SK-N-SH (cell line): ENCODE results near the gene GABRB3. TPM values are rescaled to one million over a fixed set of nuclear protein-coding genes. Genes with fewer than 3 reads are reported as not detected.

ENCODE experiments used
- CTCF ChIA-PET: fragments of 300-600, 350-600 bp; formaldehyde crosslinking; extraction: SDS; loops from one replicate; lab custom pipeline; 2021; lab: Yijun Ruan, JAX
- POLR2A ChIA-PET: fragments of 350-600 bp; sonication (Branson Sonifier 250); formaldehyde crosslinking; extraction: SDS; loops from one replicate; lab custom pipeline; 2020; ENCODE audit warnings: antibody characterized with exemption, inconsistent platforms; lab: Yijun Ruan, JAX
- DNase-seq: peaks from one replicate; pipeline ENCODE4 v3.0.0; 2012
- H2AFZ ChIP-seq: fragments of 200-600 bp; sonication (generic); 2 replicates; pipeline ENCODE4 v1.8.1; 2016; ENCODE audit warnings: antibody characterized with exemption, mild to moderate bottlenecking, low read depth
- H3F3A ChIP-seq: fragments of 200-600 bp; sonication (generic); replicated peaks from 2 replicates; pipeline ENCODE3; 2016; ENCODE audit warnings: antibody characterized with exemption, mild to moderate bottlenecking; ENCODE audit not compliant: insufficient read depth
- H3K27ac ChIP-seq, 2 experiments: fragments of 200-500 bp in 1 of 2; fragments of 200-600 bp in 1 of 2; sonication (Bioruptor generic) in 1 of 2; sonication (generic), shearing (Covaris generic) in 1 of 2; 2 replicates each; pipeline versions ENCODE4 v1.5.1 to v1.6.1; 2014 to 2016; ENCODE audit warnings: low read depth in 2 of 2, inconsistent platforms in 1 of 2, low read length in 1 of 2, mild to moderate bottlenecking in 1 of 2, mixed read lengths in 1 of 2
- H3K27me3 ChIP-seq: fragments of 200-600 bp; sonication (generic), shearing (Covaris generic); 2 replicates; pipeline ENCODE4 v1.6.1; 2016; ENCODE audit warnings: mixed run types; ENCODE audit not compliant: insufficient read depth
- H3K36me3 ChIP-seq, 2 experiments: fragments of 200-500 bp in 1 of 2; fragments of 200-600 bp in 1 of 2; sonication (Bioruptor generic) in 1 of 2; sonication (generic) in 1 of 2; replicated peaks in 1 of 2; 2 replicates each; pipeline versions ENCODE3 to v1.5.1; 2014 to 2016; ENCODE audit warnings: low read length in 1 of 2, mild to moderate bottlenecking in 1 of 2; ENCODE audit not compliant: insufficient read depth in 2 of 2, control insufficient read depth in 1 of 2
- H3K4me1 ChIP-seq, 2 experiments: fragments of 200-500 bp in 1 of 2; fragments of 200-600 bp in 1 of 2; sonication (Bioruptor generic) in 1 of 2; sonication (generic), shearing (Covaris generic) in 1 of 2; 2 replicates each; pipeline versions ENCODE4 v1.5.1 to v1.6.1; 2014 to 2016; ENCODE audit warnings: low read depth in 1 of 2, low read length in 1 of 2, mixed run types in 1 of 2; ENCODE audit not compliant: insufficient read depth in 2 of 2, control insufficient read depth in 1 of 2
- H3K4me2 ChIP-seq: fragments of 200-600 bp; sonication (generic), shearing (Covaris generic); 2 replicates; pipeline ENCODE4 v1.6.1; 2017; ENCODE audit warnings: mixed run types
- H3K4me3 ChIP-seq, 2 experiments: fragments of 200-500 bp in 1 of 2; fragments of 200-600 bp in 1 of 2; sonication (Bioruptor generic) in 1 of 2; sonication (generic), shearing (Covaris generic) in 1 of 2; 2 replicates each; pipeline versions ENCODE4 v1.5.1 to v1.8.1; 2014 to 2016; ENCODE audit warnings: low read depth in 2 of 2, inconsistent platforms in 1 of 2, low read length in 1 of 2, mild to moderate bottlenecking in 1 of 2, mixed read lengths in 1 of 2, moderate library complexity in 1 of 2
- H3K79me2 ChIP-seq: fragments of 200-600 bp; sonication (generic); 2 replicates; pipeline ENCODE4 v1.8.1; 2017; ENCODE audit warnings: mild to moderate bottlenecking; ENCODE audit not compliant: insufficient read depth
- H3K9ac ChIP-seq: fragments of 200-600 bp; sonication (generic); 2 replicates; pipeline ENCODE4 v1.6.1; 2017; ENCODE audit warnings: mixed run types
- H3K9me2 ChIP-seq: fragments of 200-600 bp; sonication (generic); 2 replicates; pipeline ENCODE4 v1.6.1; 2017; ENCODE audit warnings: mixed run types
- H3K9me3 ChIP-seq: fragments of 200-600 bp; sonication (generic); 2 replicates; pipeline ENCODE4 v1.6.1; 2017; ENCODE audit warnings: mixed run types, mild to moderate bottlenecking, moderate library complexity
- H4K20me1 ChIP-seq: fragments of 200-600 bp; sonication (generic); 2 replicates; pipeline ENCODE4 v1.6.1; 2017; ENCODE audit warnings: mild to moderate bottlenecking, mixed run types; ENCODE audit not compliant: insufficient read depth
- FOSL2 ChIP-seq: IDR thresholded peaks from 2 replicates; pipeline ENCODE4 v1.4.0; 2012; ENCODE audit warnings: low read depth, mild to moderate bottlenecking, moderate library complexity, borderline replicate concordance
- GABPA ChIP-seq: IDR thresholded peaks from 2 replicates; pipeline ENCODE4 v1.4.0; 2012; ENCODE audit warnings: low read depth, mild to moderate bottlenecking
- JUND ChIP-seq: IDR thresholded peaks from 2 replicates; pipeline ENCODE4 v1.4.0; 2012
- MXI1 ChIP-seq: IDR thresholded peaks from 2 replicates; pipeline ENCODE4 v1.6.1; 2012; ENCODE audit warnings: mild to moderate bottlenecking, low read depth, low read length, improper control_type of control experiment
- NFIC ChIP-seq: IDR thresholded peaks from 2 replicates; pipeline ENCODE4 v1.4.0; 2012; ENCODE audit warnings: borderline replicate concordance
- TAF1 ChIP-seq: IDR thresholded peaks from 2 replicates; pipeline ENCODE4 v1.6.1; 2012; ENCODE audit warnings: low read depth, mild to moderate bottlenecking, low read length, moderate library complexity, borderline replicate concordance
- TCF12 ChIP-seq: IDR thresholded peaks from 2 replicates; pipeline ENCODE4 v1.4.0; 2012
- WGBS: methylation state at CpG from one replicate; pipeline ENCODE4 v1.1.6; 2017; ENCODE audit warnings: low lambda C conversion rate; 5-methylcytosine and 5-hydroxymethylcytosine counted together
- polyA plus RNA-seq, 3 experiments: library from polyadenylated mRNA; depleted of rRNA; stranded (reverse); fragments of >200 nt; gene quantifications; 2 replicates each; pipeline ENCODE4 v1.2.3, GENCODE V29; 2012
- TF ChIP-seq, protein P1 (sequence below): IDR thresholded peaks from 2 replicates; pipeline ENCODE4 v1.4.0; 2012; ENCODE audit warnings: low read depth
- TF ChIP-seq, protein P2 (sequence below): IDR thresholded peaks from 2 replicates; pipeline ENCODE4 v1.4.0; 2012; ENCODE audit warnings: low read depth, borderline replicate concordance
- TF ChIP-seq, protein P3 (sequence below): fragments of 150-350 bp; IDR thresholded peaks from 2 replicates; pipeline ENCODE4 v1.6.1; 2017; ENCODE audit warnings: antibody characterized with exemption, low read length, low read depth, borderline replicate concordance

GABRB3 gene
- polyA plus RNA-seq, 1 of the 3 experiments (the other 2 are of a cell fraction): 0.10 TPM

DNA sequence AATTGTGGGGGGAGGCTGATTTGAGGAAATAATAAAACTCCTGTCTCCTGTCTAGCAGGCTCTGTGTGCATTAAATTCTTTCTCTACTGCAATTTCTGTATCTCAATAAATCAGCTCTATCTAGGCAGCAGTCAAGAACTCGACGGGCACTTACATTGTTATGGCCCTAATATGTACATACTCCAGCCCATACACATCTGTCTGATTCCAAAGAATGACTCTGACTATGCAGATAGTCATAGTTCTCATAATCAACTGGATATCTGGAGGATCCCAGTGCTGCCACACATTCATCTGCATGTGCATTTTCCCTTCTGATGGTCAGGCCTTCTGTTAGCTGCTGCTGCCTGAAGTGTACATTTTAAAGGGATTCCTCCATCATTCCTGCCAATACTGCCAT is 114.6 kb downstream of the GABRB3 start (continued):
- TF ChIP-seq, protein P1, sequence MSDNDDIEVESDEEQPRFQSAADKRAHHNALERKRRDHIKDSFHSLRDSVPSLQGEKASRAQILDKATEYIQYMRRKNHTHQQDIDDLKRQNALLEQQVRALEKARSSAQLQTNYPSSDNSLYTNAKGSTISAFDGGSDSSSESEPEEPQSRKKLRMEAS: no peak
- no peak for TF ChIP-seq MXI1
- TF ChIP-seq TCF12: no peak
- TF ChIP-seq JUND: no peak
- TF ChIP-seq GABPA: no peak
- TF ChIP-seq, protein P2, sequence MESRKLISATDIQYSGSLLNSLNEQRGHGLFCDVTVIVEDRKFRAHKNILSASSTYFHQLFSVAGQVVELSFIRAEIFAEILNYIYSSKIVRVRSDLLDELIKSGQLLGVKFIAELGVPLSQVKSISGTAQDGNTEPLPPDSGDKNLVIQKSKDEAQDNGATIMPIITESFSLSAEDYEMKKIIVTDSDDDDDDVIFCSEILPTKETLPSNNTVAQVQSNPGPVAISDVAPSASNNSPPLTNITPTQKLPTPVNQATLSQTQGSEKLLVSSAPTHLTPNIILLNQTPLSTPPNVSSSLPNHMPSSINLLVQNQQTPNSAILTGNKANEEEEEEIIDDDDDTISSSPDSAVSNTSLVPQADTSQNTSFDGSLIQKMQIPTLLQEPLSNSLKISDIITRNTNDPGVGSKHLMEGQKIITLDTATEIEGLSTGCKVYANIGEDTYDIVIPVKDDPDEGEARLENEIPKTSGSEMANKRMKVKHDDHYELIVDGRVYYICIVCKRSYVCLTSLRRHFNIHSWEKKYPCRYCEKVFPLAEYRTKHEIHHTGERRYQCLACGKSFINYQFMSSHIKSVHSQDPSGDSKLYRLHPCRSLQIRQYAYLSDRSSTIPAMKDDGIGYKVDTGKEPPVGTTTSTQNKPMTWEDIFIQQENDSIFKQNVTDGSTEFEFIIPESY: no peak

DNA sequence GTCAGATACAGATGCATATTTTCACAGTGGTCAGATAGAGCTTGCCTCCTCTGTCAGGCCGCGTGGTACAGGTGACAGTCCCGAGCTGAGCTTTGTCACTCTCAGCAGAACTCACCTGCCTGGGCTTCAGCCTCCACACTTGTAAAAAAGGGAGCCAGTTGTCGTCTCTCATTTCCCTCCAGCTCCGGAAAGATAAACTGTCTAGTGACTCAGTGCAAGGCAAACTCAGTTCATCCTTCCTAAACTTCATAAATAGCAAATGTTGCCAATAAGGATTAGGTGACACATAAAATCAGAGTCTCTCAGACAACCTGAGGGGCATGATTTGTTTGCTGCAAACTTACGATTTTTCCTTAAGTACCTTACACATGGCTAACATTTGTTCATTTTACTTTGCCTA is 116.8 kb downstream of the GABRB3 start:
- DNase-seq: no peak
- H3F3A ChIP-seq: no peaks in the 10 kb centered on the region
- H3K4me3 ChIP-seq: no peak overlapping the region
- ChIA-PET POLR2A (no interaction called here), CTCF (interaction anchor here (0.7 kb wide), 1 partner anchor 820 kb away, joined by 4 read pairs; no protein-coding TSS in a partner anchor)
- no peaks in the 10 kb centered on the region for H4K20me1 ChIP-seq
- TF ChIP-seq TAF1: no peak
- no peaks in the 10 kb centered on the region for H3K27me3 ChIP-seq
- H3K4me2 ChIP-seq: no peak overlapping the region
- no peak overlapping the region for H3K9ac ChIP-seq
- H3K4me1 ChIP-seq: peaks cover 0 to 4% of the 10 kb centered on the region in 2 experiments; a peak in 1 of 4 replicates
- 50% methylated on average over 6 of the region's 6 CpGs for WGBS
- no peak overlapping the region for H2AFZ ChIP-seq
- H3K36me3 ChIP-seq: no peaks in the 10 kb centered on the region
- H3K27ac ChIP-seq: no peak overlapping the region
- H3K9me3 ChIP-seq: no peaks in the 10 kb centered on the region
- H3K9me2 ChIP-seq: no peaks in the 10 kb centered on the region
- no peaks in the 10 kb centered on the region for H3K79me2 ChIP-seq

DNA sequence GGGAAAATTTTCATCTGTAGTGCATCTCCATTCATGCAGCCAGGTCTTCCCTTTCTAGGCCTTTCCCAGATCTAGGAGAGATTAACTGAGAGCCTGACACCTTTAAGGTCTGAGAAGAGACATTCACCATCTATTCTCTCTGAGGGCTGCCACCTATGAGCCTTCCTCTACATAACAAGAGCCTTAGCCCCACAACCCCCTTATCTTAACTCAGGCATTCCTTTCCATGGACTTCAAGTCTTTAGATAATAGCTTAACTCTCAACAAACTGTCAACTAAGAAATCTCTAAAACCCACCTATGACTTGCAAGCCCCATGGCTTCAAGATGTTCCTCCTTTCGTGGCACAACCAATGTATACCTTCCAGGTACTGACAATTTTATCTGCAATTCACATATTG is 121.0 kb downstream of the GABRB3 start:
- WGBS: 7% methylated on average over 1 of the region's 1 CpG

More for the DNA sequence above, 121.0 kb downstream of the GABRB3 start:
- ChIA-PET CTCF (no interaction called here), POLR2A (no interaction called here)
- Histone ChIP-seq H3K27me3 (no peaks in the 10 kb centered on the region), H4K20me1 (no peaks in the 10 kb centered on the region), H3K4me3 (no peak overlapping the region), H3K27ac (no peak overlapping the region), H3K4me2 (no peak overlapping the region), H3K9me2 (no peaks in the 10 kb centered on the region), H2AFZ (no peak overlapping the region), H3K9ac (no peak overlapping the region), H3K9me3 (no peaks in the 10 kb centered on the region)
- TF ChIP-seq, protein P3, sequence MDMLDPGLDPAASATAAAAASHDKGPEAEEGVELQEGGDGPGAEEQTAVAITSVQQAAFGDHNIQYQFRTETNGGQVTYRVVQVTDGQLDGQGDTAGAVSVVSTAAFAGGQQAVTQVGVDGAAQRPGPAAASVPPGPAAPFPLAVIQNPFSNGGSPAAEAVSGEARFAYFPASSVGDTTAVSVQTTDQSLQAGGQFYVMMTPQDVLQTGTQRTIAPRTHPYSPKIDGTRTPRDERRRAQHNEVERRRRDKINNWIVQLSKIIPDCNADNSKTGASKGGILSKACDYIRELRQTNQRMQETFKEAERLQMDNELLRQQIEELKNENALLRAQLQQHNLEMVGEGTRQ: no peak
- TF ChIP-seq FOSL2: no peak
- no peak for TF ChIP-seq JUND
- no peak for TF ChIP-seq TCF12
- TF ChIP-seq NFIC: no peak
- TF ChIP-seq, all 33 proteins: peak for 0
- Histone ChIP-seq H3F3A (no peaks in the 10 kb centered on the region), H3K4me1 (no peaks in the 10 kb centered on the region), H3K79me2 (no peaks in the 10 kb centered on the region), H3K36me3 (no peaks in the 10 kb centered on the region)
- no peak for DNase-seq
